Breast epithelium (tissue), 3 donors: Measurements from ENCODE around the gene FHIT.

Experiments used
- CTCF ChIP-seq, 3 donors: fragments of 450-650 bp; IDR thresholded peaks; one replicate each; pipeline ENCODE4 v1.5.1; 2016 to 2017; ENCODE audit warnings: antibody characterized with exemption in 3 of 3, mild to moderate bottlenecking in 3 of 3, moderate library complexity in 3 of 3
- POLR2A ChIP-seq: fragments of 450-650 bp; IDR thresholded peaks from one replicate; pipeline ENCODE4 v1.6.1; 2016; ENCODE audit warnings: antibody characterized with exemption, mild to moderate bottlenecking, moderate library complexity

DNA sequence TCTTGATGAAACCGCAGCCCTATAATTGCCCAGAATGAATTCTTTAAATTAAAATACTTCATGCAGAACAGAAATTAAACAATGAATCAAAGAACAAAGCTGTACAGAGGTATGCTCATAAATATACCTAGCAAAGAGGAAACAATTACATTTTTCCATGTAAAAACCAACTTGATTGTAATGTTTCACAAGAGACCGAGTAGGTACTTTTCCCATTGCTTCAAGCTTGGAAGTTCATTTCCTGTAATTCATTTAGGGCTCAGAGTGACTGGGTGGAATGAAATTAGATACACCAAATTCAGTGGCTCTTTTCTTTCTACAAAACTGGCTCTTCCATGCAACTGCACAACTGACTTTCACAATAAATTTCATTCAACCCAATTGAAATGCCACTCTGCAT, 51.4 kb downstream of the FHIT start:
- TF ChIP-seq CTCF (IDR thresholded peaks at IDR 0.05) (no peak), POLR2A (no peak)
